IMR-90 (cell line): ENCODE results near the gene TEX101. TPM values are rescaled to one million over a fixed set of nuclear protein-coding genes. Genes with fewer than 3 reads are reported as not detected.

Source experiments
- ATAC-seq: fragments of 200-7000 bp; cut with Tn5 transposase; 2 replicates; pipeline ENCODE4 v1.9.1; 2020; ENCODE audit warnings: low read depth, mild to moderate bottlenecking, moderate library complexity
- BruUV-seq: library from RNA; stranded (reverse); fragments of 400-500 nt; replicated peaks from 2 replicates; lab custom pipeline; 2021; lab: Mats Ljungman, UMichigan
- CTCF ChIA-PET: fragments of 300-600 bp; formaldehyde crosslinking; extraction: SDS; loops from one replicate; lab custom pipeline; 2021; ENCODE audit warnings: antibody characterized with exemption; lab: Yijun Ruan, JAX
- POLR2A ChIA-PET: fragments of 300-600 bp; sonication (Branson Sonifier 250); formaldehyde crosslinking; loops from one replicate; lab custom pipeline; 2022; ENCODE audit warnings: antibody characterized with exemption; ENCODE audit not compliant: unreplicated experiment; lab: Charles Lee
- DNase-seq: peaks from one replicate; pipeline ENCODE4 v3.0.0; 2013
- H2AFZ ChIP-seq: replicated peaks from 2 replicates; pipeline ENCODE3; 2013; ENCODE audit warnings: low read length, mild to moderate bottlenecking; ENCODE audit not compliant: poor library complexity
- H2AK5ac ChIP-seq: 2 replicates; pipeline ENCODE4 v1.6.1; 2013; ENCODE audit warnings: low read depth, low read length, inconsistent platforms
- H2AK9ac ChIP-seq: replicated peaks from 2 replicates; pipeline ENCODE3; 2013; ENCODE audit warnings: mild to moderate bottlenecking, low read depth, low read length, moderate library complexity; ENCODE audit not compliant: poor library complexity
- H2BK120ac ChIP-seq: 2 replicates; pipeline ENCODE4 v1.6.1; 2013; ENCODE audit warnings: low read depth, low read length, inconsistent platforms
- H2BK15ac ChIP-seq: 3 replicates; pipeline ENCODE4 v1.6.1; 2013; ENCODE audit warnings: low read depth, low read length, inconsistent platforms
- H2BK20ac ChIP-seq: 2 replicates; pipeline ENCODE4 v1.6.1; 2013; ENCODE audit warnings: low read depth, mild to moderate bottlenecking, inconsistent platforms, low read length, moderate library complexity
- H2BK5ac ChIP-seq: 2 replicates; pipeline ENCODE4 v1.6.1; 2013; ENCODE audit warnings: mild to moderate bottlenecking, low read depth, low read length, inconsistent platforms; ENCODE audit not compliant: poor library complexity, severe bottlenecking
- H3K14ac ChIP-seq: replicated peaks from 2 replicates; pipeline ENCODE4 v1.6.1; 2013; ENCODE audit warnings: low read depth, low read length, inconsistent platforms
- H3K18ac ChIP-seq: 2 replicates; pipeline ENCODE4 v1.6.1; 2013; ENCODE audit warnings: low read depth, low read length, control low read depth
- H3K23ac ChIP-seq: 2 replicates; pipeline ENCODE4 v1.6.1; 2013; ENCODE audit warnings: low read depth, low read length, inconsistent platforms
- H3K27ac ChIP-seq: 2 replicates; pipeline ENCODE4 v1.5.1; 2013; ENCODE audit warnings: mild to moderate bottlenecking, control low read depth, low read length; ENCODE audit not compliant: insufficient read depth
- H3K27me3 ChIP-seq: 2 replicates; pipeline ENCODE4 v1.6.1; 2013; ENCODE audit warnings: low read length; ENCODE audit not compliant: control insufficient read depth, insufficient read depth
- H3K36me3 ChIP-seq: 2 replicates; pipeline ENCODE4 v1.6.1; 2013; ENCODE audit warnings: low read length, mixed read lengths; ENCODE audit not compliant: control insufficient read depth, insufficient read depth
- H3K4ac ChIP-seq: 2 replicates; pipeline ENCODE4 v1.6.1; 2013; ENCODE audit warnings: low read depth, low read length, inconsistent platforms
- H3K4me1 ChIP-seq: 2 replicates; pipeline ENCODE4 v1.6.1; 2013; ENCODE audit warnings: low read length, mixed read lengths; ENCODE audit not compliant: control insufficient read depth, insufficient read depth
- H3K4me2 ChIP-seq: 2 replicates; pipeline ENCODE4 v1.6.1; 2013; ENCODE audit warnings: low read depth, mild to moderate bottlenecking, control low read depth, low read length, moderate library complexity
- H3K4me3 ChIP-seq: 2 replicates; pipeline ENCODE4 v1.5.1; 2013; ENCODE audit warnings: low read depth, mild to moderate bottlenecking, control low read depth, low read length, moderate library complexity; ENCODE audit not compliant: insufficient read depth
- H3K56ac ChIP-seq: 2 replicates; pipeline ENCODE4 v1.6.1; 2013; ENCODE audit warnings: low read length, inconsistent platforms; ENCODE audit not compliant: insufficient read depth; ENCODE audit errors: extremely low read depth
- H3K79me1 ChIP-seq, 2 experiments: 2 replicates each; pipeline ENCODE4 v1.6.1; 2013; ENCODE audit warnings: low read length in 2 of 2, inconsistent platforms in 1 of 2, low read depth in 1 of 2
- H3K9ac ChIP-seq: 2 replicates; pipeline ENCODE4 v1.6.1; 2013; ENCODE audit warnings: low read depth, low read length, control low read depth
- H3K9me1 ChIP-seq: 2 replicates; pipeline ENCODE4 v1.6.1; 2013; ENCODE audit warnings: low read length, inconsistent platforms; ENCODE audit not compliant: insufficient read depth
- H3K9me3 ChIP-seq: 2 replicates; pipeline ENCODE4 v1.6.1; 2013; ENCODE audit warnings: low read length; ENCODE audit not compliant: control insufficient read depth, insufficient read depth
- H4K20me1 ChIP-seq: 2 replicates; pipeline ENCODE4 v1.6.1; 2013; ENCODE audit warnings: low read length, inconsistent platforms; ENCODE audit not compliant: insufficient read depth
- H4K5ac ChIP-seq: 2 replicates; pipeline ENCODE4 v1.6.1; 2013; ENCODE audit warnings: mild to moderate bottlenecking, low read depth, low read length, control low read depth
- H4K8ac ChIP-seq, 2 experiments: 2 replicates each; pipeline ENCODE4 v1.6.1; 2013; ENCODE audit warnings: low read depth in 2 of 2, low read length in 2 of 2, control low read depth in 1 of 2, inconsistent platforms in 1 of 2
- H4K91ac ChIP-seq: 2 replicates; pipeline ENCODE4 v1.6.1; 2013; ENCODE audit warnings: low read depth, low read length, inconsistent platforms; ENCODE audit not compliant: insufficient read depth
- BHLHE40 ChIP-seq: fragments of 150-350 bp; IDR thresholded peaks from 2 replicates; pipeline ENCODE4 v1.6.1; 2016; ENCODE audit warnings: mild to moderate bottlenecking, low read depth, low read length
- CHD1 ChIP-seq: IDR thresholded peaks from 2 replicates; pipeline ENCODE4 v1.6.1; 2012; ENCODE audit warnings: low read depth, low read length, improper control_type of control experiment
- ELK1 ChIP-seq: fragments of 150-350 bp; IDR thresholded peaks from 2 replicates; pipeline ENCODE4 v1.6.1; 2016; ENCODE audit warnings: low read depth, mild to moderate bottlenecking, low read length, moderate library complexity, borderline replicate concordance
- FOS ChIP-seq: fragments of 150-350 bp; IDR thresholded peaks from 2 replicates; pipeline ENCODE4 v1.6.1; 2016; ENCODE audit warnings: low read depth, low read length
- MAZ ChIP-seq: IDR thresholded peaks from 2 replicates; pipeline ENCODE4 v1.6.1; 2012; ENCODE audit warnings: low read depth, mild to moderate bottlenecking, low read length, improper control_type of control experiment, moderate library complexity, borderline replicate concordance
- POLR2A ChIP-seq: IDR thresholded peaks from 2 replicates; pipeline ENCODE4 v1.6.1; 2012; ENCODE audit warnings: mild to moderate bottlenecking, low read depth, low read length
- WGBS, 2 experiments: methylation state at CpG; one replicate each; pipeline versions ENCODE4 v1.1.5 to v1.1.7; 2013; ENCODE audit warnings: missing lambda C conversion rate in 2 of 2; ENCODE audit not compliant: insufficient read length in 1 of 2; ENCODE audit errors: extremely low coverage in 2 of 2; 5-methylcytosine and 5-hydroxymethylcytosine counted together
- dilution Hi-C: fragments of 300-500 bp; cut with HindIII; formaldehyde crosslinking; loops from one replicate; pipeline ENCODE4 v1.14.3; 2018; ENCODE audit warnings: low sequenced_read_pairs; ENCODE audit not compliant: unreplicated experiment
- in situ Hi-C: fragments of 300-500 bp; cut with MboI; formaldehyde crosslinking; loops from 3 replicates; pipeline ENCODE4 v1.14.3; 2019; ENCODE audit warnings: low sequenced_read_pairs, inconsistent platforms, mixed read lengths
- intact Hi-C: fragments of 100-400 bp; cut with micrococcal nuclease; formaldehyde crosslinking; loops from 2 replicates; pipeline ENCODE4 v1.10.0; 2022
- polyA plus RNA-seq, 3 experiments: library from polyadenylated mRNA; depleted of rRNA; stranded (reverse); fragments of >200 nt; gene quantifications; 2 replicates each; pipeline ENCODE4 v1.2.3, GENCODE V29; 2012; ENCODE audit warnings: low replicate concordance in 1 of 3
- total RNA-seq: library from RNA; depleted of rRNA; stranded (reverse); fragments of >200 nt; gene quantifications from 2 replicates; pipeline ENCODE4 v1.2.3, GENCODE V29; 2012

TEX101 gene
- total and polyA plus RNA-seq, 2 of the 4 experiments (the other 2 are of a cell fraction) = not detected

DNA sequence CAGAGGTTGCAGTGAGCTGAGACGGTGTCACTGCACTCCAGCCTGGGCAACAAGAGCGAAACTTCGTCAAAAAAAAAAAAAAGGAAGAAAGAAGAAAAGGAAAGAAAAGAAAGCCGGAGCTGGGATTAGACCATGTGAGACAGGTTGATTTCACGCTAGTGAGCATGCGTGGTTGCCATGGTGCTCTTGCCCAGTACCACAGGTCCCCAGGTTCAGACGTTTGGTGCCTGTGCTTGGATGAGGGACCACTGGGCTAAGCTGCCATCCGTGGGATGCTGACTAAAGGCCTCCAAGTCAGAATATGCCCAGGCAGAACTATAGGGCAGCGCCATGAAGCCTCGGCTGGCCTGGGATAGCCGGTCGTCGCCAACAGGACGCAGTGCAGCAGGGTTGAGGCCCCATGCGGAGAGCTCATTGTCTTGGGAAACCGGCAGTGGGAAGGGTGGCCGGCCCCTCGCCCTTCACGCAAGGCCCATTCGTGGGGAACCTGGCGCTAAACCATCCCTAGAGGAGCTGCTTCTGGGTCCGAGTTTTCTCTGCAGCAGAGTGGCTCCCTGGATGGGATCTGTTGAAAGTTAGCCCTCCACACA is 7.2 kb upstream of the TEX101 start:
- H3K14ac ChIP-seq = no peak overlapping the region
- WGBS, 2 experiments = 72% methylated on average over 14 of the region's 22 CpGs; no CpG with 5 or more reads in 1 of the 2 experiments
- dilution Hi-C loops = no loop called here
- peaks cover 30% of the 10 kb centered on the region for H3K27me3 ChIP-seq
- TF ChIP-seq FOS (no peak), POLR2A (no peak), ELK1 (no peak), MAZ (no peak), BHLHE40 (no peak), CHD1 (no peak)
- CTCF ChIA-PET = no interaction called here
- no peaks in the 10 kb centered on the region for H3K79me1 ChIP-seq
- no peak overlapping the region for H3K4me2 ChIP-seq
- intact Hi-C loops = no loop called here
- H2AK5ac ChIP-seq = no peak overlapping the region
- H3K18ac ChIP-seq = no peak overlapping the region
- POLR2A ChIA-PET = no interaction called here
- BruUV-seq = no TSS peak
- no peak overlapping the region for H2BK5ac ChIP-seq
- no peak overlapping the region for H2AK9ac ChIP-seq
- no peaks in the 10 kb centered on the region for H3K9me1 ChIP-seq
- H2BK20ac ChIP-seq = no peak overlapping the region
- ATAC-seq (no peak), DNase-seq (no peak)
- H4K91ac ChIP-seq = no peak overlapping the region
- no peak overlapping the region for H3K27ac ChIP-seq
- H2BK120ac ChIP-seq = no peak overlapping the region
- no peak overlapping the region for H4K8ac ChIP-seq
- H3K56ac ChIP-seq = no peak overlapping the region
- H4K20me1 ChIP-seq = no peaks in the 10 kb centered on the region
- peaks cover 5% of the 10 kb centered on the region; the same call in 1 of the 2 replicates for H3K9me3 ChIP-seq
- no peak overlapping the region for H3K4me3 ChIP-seq
- no peaks in the 10 kb centered on the region for H3K4me1 ChIP-seq
- no peak overlapping the region for H2BK15ac ChIP-seq
- no peak overlapping the region for H3K23ac ChIP-seq
- no peak overlapping the region for H2AFZ ChIP-seq
- H4K5ac ChIP-seq = no peak overlapping the region
- H3K9ac ChIP-seq = no peak overlapping the region
- no peaks in the 10 kb centered on the region for H3K36me3 ChIP-seq
- in situ Hi-C loops = no loop called here
- H3K4ac ChIP-seq = no peak overlapping the region
